Thyroid gland (tissue), 4 donors: Measurements from ENCODE around the gene PRKCE.

Experiments
- CTCF ChIP-seq, 6 experiments: fragments of 200-600 bp in 3 of 6; fragments of 450-650 bp in 3 of 6; sonication (generic) in 3 of 6; IDR thresholded peaks; one replicate each; pipeline ENCODE4 v1.5.1; 2016 to 2019; ENCODE audit warnings: antibody characterized with exemption in 6 of 6, mild to moderate bottlenecking in 2 of 6, inconsistent platforms in 1 of 6, moderate library complexity in 1 of 6
- POLR2A ChIP-seq, 2 donors: fragments of 450-650 bp; IDR thresholded peaks; one replicate each; pipeline ENCODE4 v1.6.1; 2017; ENCODE audit warnings: antibody characterized with exemption in 2 of 2, mild to moderate bottlenecking in 2 of 2, moderate library complexity in 1 of 2

- TF ChIP-seq CTCF (IDR thresholded peaks at IDR 0.05) (no peak), POLR2A (IDR thresholded peaks at IDR 0.05) (no peak)
Measured at GRCh38 chr2:46162329-46163097, 511.0 kb downstream of the PRKCE start.
